Stimulated activated CD4-positive, alpha-beta T cell treated with anti-CD3 and anti-CD28 coated beads, Interleukin-12 subunit alpha, Interleukin-12 subunit beta, amount 100 ng/mL, for 4 hours (primary cell): ENCODE data around the gene PRDM4.

Experiments used
- DNase-seq: peaks from one replicate; pipeline ENCODE4 v3.0.0-alpha.2; 2020

Gene PRDM4

GRCh38 chr12:107684029-107684795 lies 76.7 kb downstream of the PRDM4 start:
- DNase-seq = no peak
